MCF 10A (cell line): ENCODE measurements around the gene SCYGR1. TPM values are rescaled to one million over a fixed set of nuclear protein-coding genes. Genes with fewer than 3 reads are reported as not detected.

Source experiments
- BruUV-seq: library from RNA; stranded (reverse); fragments of 400-500 nt; replicated peaks from 2 replicates; lab custom pipeline; 2021; lab: Mats Ljungman, UMichigan
- CTCF ChIA-PET: fragments of 300-600 bp; sonication (Branson Sonifier 250); formaldehyde crosslinking; extraction: SDS; loops from one replicate; lab custom pipeline; 2021; ENCODE audit warnings: antibody characterized with exemption, inconsistent platforms; lab: Yijun Ruan, JAX
- POLR2A ChIA-PET: fragments of 300-600, 350-650 bp; sonication (Branson Sonifier 250); formaldehyde crosslinking; extraction: SDS; loops from one replicate; lab custom pipeline; 2020; ENCODE audit warnings: antibody characterized with exemption, inconsistent platforms; lab: Yijun Ruan, JAX
- DNase-seq: peaks from one replicate; pipeline ENCODE4 v3.0.0-alpha.2; 2018; ENCODE audit not compliant: unreplicated experiment
- H3K27ac Mint-ChIP-seq: one replicate; pipeline ENCODE4 v1.8.0; 2022; ENCODE audit warnings: mild to moderate bottlenecking, low read depth, mixed read lengths; ENCODE audit not compliant: unreplicated experiment
- H3K27me3 Mint-ChIP-seq: one replicate; pipeline ENCODE4 v1.8.0; 2022; ENCODE audit warnings: mixed read lengths; ENCODE audit not compliant: insufficient read depth, unreplicated experiment
- H3K36me3 Mint-ChIP-seq: one replicate; pipeline ENCODE4 v1.8.0; 2022; ENCODE audit warnings: mild to moderate bottlenecking, moderate library complexity, mixed read lengths; ENCODE audit not compliant: insufficient read depth, unreplicated experiment
- H3K4me1 Mint-ChIP-seq: one replicate; pipeline ENCODE4 v1.8.0; 2022; ENCODE audit warnings: mixed read lengths; ENCODE audit not compliant: insufficient read depth, unreplicated experiment
- H3K4me3 Mint-ChIP-seq: one replicate; pipeline ENCODE4 v1.8.0; 2022; ENCODE audit warnings: mild to moderate bottlenecking, moderate library complexity, mixed read lengths; ENCODE audit not compliant: unreplicated experiment
- H3K9me3 Mint-ChIP-seq: one replicate; pipeline ENCODE4 v1.8.0; 2022; ENCODE audit warnings: mixed read lengths; ENCODE audit not compliant: unreplicated experiment
- CTCF ChIP-seq: fragments of 200-600 bp; IDR thresholded peaks from one replicate; pipeline ENCODE4 v1.8.0; 2022; ENCODE audit warnings: antibody characterized with exemption, mild to moderate bottlenecking; ENCODE audit not compliant: unreplicated experiment
- intact Hi-C: fragments of 100-400 bp; cut with micrococcal nuclease; formaldehyde crosslinking; loops from 2 replicates; pipeline ENCODE4 v1.14.1; 2022
- total RNA-seq: library from RNA; stranded (reverse); gene quantifications from 2 replicates; pipeline ENCODE4 v1.2.3, GENCODE V29; 2022

SCYGR1 gene
- total RNA-seq, 1 experiment from 2014 or later: not detected

GRCh38 chr2:227376656-227377396 lies 10.9 kb downstream of the SCYGR1 start:
- Mint-ChIP-seq H3K36me3 (no peaks in the 10 kb centered on the region), H3K27me3 (no peaks in the 10 kb centered on the region), H3K27ac (peak overlapping the region; percentile 86), H3K4me1 (peaks cover 23% of the 10 kb centered on the region), H3K9me3 (no peaks in the 10 kb centered on the region), H3K4me3 (no peak overlapping the region)
- BruUV-seq: no TSS peak
- ChIA-PET CTCF (interaction anchor here (0.7 to 1.0 kb wide), 2 partner anchors 9 to 14 kb away, joined by 3 read pairs; no protein-coding TSS in a partner anchor), POLR2A (interaction anchor here (1.2 to 2.8 kb wide), 3 partner anchors 16 to 440 kb away, joined by 3 to 13 read pairs (median 6); no protein-coding TSS in a partner anchor)
- peak; percentile 47 for DNase-seq
- no peak for TF ChIP-seq CTCF
- intact Hi-C loops: no loop called here

- DNase-seq: no peak
- H3K27me3 Mint-ChIP-seq: no peaks in the 10 kb centered on the region
- H3K27ac Mint-ChIP-seq: no peak overlapping the region
- no peaks in the 10 kb centered on the region for H3K36me3 Mint-ChIP-seq
- peaks cover 23% of the 10 kb centered on the region for H3K4me1 Mint-ChIP-seq
- TF ChIP-seq CTCF: no peak
- ChIA-PET POLR2A (no interaction called here), CTCF (interaction anchor here (0.6 to 1.3 kb wide), 2 partner anchors 12 to 1714 kb away, joined by 3 read pairs; no protein-coding TSS in a partner anchor)
- intact Hi-C loops: no loop called here
- H3K9me3 Mint-ChIP-seq: no peaks in the 10 kb centered on the region
- no peak overlapping the region for H3K4me3 Mint-ChIP-seq
- no TSS peak for BruUV-seq
These were observed 13.6 kb downstream of the SCYGR1 start for GRCh38 chr2:227374158-227374557.

GRCh38 chr2:227373389-227373788 lies 14.4 kb downstream of the SCYGR1 start:
- Mint-ChIP-seq H3K4me3 (no peak overlapping the region), H3K27ac (no peak overlapping the region), H3K4me1 (peaks cover 17% of the 10 kb centered on the region), H3K27me3 (no peaks in the 10 kb centered on the region), H3K9me3 (no peaks in the 10 kb centered on the region), H3K36me3 (no peaks in the 10 kb centered on the region)
- no TSS peak for BruUV-seq
- POLR2A ChIA-PET: no interaction called here
- CTCF ChIA-PET: interaction anchor here (1.0 kb wide), 1 partner anchor 15 kb away, joined by 3 read pairs; the partner anchor contains the start of gene SCYGR1
- intact Hi-C loops: no loop called here
- TF ChIP-seq CTCF: no peak
- no peak for DNase-seq

GRCh38 chr2:227370791-227371312 lies 16.9 kb downstream of the SCYGR1 start:
- Mint-ChIP-seq H3K27ac (no peak overlapping the region), H3K9me3 (no peaks in the 10 kb centered on the region), H3K4me1 (peaks cover 2% of the 10 kb centered on the region), H3K4me3 (no peak overlapping the region), H3K36me3 (no peaks in the 10 kb centered on the region), H3K27me3 (no peaks in the 10 kb centered on the region)
- BruUV-seq: no TSS peak
- peak; percentile 89 for DNase-seq
- CTCF ChIA-PET: no interaction called here
- POLR2A ChIA-PET: interaction anchor here (0.6 kb wide), 1 partner anchor 1350 kb away, joined by 3 read pairs; no protein-coding TSS in a partner anchor
- intact Hi-C loops: no loop called here
- TF ChIP-seq CTCF: no peak
